Myocyte (in vitro differentiated cells): ENCODE results near the gene BBS1. TPM values are rescaled to one million over a fixed set of nuclear protein-coding genes. Genes with fewer than 3 reads are reported as not detected.

Source experiments
- DNase-seq: peaks from one replicate; pipeline ENCODE4 v3.0.0-alpha.2; 2012; ENCODE audit warnings: low read depth
- total RNA-seq: library from RNA; depleted of rRNA; stranded (reverse); fragments of >200 nt; gene quantifications from 2 replicates; pipeline ENCODE4 v1.2.3, GENCODE V29; 2014

BBS1 gene
- total RNA-seq, 1 donor from 2014 or later, result 29.5 TPM

DNA sequence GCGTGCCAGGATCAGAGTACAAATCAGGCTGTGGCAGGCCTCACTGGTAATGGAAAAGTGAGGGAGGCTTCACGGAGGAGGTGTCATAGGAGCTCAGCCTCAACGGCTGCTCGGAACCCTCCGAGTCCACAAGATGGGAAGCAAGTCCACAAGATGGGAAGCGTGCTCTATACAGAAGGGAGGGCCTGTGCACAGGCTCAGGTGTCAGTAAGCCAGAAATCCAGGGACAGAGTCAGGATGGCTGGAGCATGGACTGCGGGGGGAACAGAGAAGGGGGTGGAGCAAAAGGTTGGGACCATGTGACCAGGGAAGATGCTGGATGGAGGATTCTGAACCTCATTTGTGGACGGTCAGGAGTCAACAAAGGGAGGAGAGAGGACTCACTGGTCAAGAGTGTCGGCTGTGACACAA lies 33.6 kb upstream of the BBS1 start:
- DNase-seq, result peak; percentile 15

DNA sequence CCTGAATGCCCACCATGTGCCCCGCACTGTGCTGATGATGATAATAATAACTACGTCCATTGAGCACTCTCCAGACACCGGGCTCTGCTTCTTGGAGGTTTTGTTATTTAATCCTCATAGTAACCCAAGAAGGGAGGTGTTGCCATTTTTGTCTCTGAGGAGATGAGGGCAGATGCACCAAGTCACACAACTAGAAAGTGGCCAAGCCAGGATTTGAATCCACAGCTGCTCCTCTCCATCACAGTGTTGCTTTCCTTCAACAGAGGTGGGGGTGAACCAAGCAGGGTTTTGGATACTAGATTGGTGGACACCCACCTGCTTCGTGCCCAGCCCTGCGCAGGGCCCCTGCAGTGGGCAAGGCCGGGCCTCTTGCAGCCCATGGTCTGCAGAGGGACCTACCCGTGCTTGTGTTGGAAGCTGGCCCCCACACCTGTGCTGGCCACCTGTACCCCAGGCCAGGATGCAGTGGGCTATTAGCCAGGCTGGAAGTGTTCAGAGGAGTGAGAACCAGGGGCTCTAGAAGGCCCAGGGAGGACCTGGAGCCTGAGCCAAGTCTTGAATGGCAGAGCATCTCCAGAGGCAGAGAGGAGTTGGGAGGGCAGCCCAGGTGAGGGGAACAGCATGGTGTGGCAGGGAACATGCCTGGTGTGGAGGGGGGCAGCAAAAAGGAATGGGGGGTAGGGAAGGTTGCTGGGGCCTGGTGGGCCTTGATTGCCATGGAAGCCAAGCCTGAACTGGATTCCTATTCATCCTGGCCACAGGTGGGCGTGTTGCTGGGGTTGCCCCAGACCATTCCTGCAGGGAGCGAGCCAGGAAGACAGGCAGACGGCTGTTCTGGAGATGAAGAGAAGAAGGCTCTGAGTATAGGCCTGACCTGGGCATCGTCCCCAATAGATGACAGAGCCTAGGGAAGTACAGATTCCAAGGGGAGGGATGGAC lies 32.9 kb upstream of the BBS1 start:
- DNase-seq, result peak; percentile 77

DNA sequence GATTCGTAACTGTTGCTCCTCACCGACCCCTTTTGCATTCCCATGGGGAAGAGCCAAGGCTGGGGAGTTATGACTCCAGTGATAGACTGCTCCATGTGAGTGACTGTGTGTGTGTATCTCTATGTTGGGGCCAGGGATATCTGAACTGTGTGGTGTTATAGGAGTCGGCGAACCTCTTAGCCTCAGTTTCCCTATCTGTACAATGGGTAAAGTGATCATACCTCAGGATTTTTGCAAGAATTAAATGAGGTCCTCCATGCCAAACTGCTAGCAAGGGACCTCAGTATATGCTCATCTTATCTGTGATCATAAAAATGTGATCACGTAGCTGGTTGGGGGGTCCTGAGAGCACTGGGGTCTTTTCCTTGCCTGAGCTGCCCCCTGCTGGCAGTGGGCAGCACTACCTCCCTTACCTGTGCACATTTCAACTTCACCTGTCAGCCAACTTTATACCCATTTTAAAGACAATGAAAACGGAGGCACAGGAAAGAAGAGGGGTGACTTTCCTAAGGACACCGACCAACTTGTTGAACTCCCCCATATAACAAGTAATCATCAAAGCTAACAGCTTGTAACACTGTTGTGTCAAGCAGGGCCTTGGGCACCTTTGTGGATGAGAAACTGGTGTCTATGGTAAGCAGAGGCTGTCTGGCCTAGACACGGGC lies 31.6 kb upstream of the BBS1 start:
- DNase-seq, result no peak

DNA sequence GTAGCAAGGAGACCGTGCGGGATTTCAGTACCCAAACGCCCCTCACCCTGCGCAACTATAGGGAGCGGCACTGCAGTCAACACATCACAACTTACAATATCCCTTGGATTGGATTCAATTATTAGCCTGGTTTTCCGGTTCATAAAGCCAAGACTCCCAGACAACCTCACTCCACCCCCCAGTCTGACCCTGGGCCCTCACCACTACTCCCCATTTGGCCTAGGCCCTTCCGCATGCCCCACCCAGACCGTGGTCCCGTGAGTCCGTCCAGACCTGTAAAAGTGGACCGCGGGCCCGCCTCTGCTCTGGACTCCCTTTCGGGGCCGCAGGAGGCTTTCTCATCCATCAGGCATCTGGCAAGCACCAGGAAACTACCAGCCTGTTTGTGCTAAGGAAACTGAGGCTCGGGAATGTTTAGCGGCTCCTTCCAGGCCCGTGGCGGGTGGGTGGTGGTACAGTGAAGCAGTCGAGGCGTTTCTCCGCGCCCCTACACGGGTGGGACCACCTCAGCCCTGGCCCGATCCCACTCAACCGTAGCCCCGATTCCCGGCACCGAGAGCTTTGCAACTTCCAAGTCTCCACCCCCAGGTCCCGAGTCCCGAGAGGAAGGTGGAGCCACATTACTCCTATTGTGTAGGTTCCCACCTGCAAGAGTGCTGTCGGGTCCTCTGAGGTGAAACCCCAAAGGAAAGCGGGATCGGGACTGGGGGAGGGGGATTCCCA lies 30.9 kb upstream of the BBS1 start:
- peak; percentile 46 for DNase-seq

DNA sequence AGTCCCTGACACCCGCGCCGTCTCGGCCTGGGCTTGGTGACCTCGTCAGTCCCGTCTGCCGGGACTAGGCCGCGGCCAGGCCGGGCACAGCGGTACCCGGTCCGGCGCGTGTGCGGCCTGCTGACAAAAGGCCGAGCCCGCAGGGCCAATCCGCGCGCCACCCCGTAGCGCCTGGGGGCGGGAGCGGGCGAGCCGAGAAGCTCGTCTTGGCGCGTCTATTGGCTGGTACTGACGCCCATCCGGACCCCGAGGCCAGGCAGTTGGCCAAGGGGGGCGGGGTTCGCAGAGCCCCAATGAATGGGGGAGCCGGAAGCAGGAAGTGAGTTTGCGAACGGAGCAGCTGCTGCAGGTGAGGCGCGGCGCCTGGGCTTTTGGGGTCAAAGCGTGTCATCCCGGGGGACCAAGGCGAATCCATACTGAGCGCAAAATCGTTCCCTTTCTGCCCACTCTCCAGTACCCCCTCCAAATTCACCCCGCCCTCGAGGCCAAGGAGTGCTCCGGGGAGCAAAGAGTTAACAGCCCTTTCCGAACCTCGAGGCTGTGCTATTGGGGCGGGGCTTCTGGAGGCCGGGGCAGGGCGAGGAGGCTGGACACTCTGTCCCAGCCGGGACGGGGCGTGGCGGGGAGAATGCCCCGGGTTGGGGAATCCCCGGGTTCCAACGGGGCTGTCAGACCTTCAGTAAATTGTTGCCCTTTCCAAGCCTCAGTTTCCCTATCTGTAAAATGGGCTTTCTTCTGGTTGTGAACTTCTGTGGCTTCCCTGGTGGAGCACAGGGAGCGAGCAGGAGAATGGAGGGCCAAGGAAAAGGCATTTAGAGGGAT lies 30.1 kb upstream of the BBS1 start, which contains the start of gene DPP3:
DPP3 (plus strand) TSS at position 318 of the 822 bp plus-strand sequence. CDS start 1,767 bp downstream, outside the sequence.
- DNase-seq, result peak; percentile 98

DNA sequence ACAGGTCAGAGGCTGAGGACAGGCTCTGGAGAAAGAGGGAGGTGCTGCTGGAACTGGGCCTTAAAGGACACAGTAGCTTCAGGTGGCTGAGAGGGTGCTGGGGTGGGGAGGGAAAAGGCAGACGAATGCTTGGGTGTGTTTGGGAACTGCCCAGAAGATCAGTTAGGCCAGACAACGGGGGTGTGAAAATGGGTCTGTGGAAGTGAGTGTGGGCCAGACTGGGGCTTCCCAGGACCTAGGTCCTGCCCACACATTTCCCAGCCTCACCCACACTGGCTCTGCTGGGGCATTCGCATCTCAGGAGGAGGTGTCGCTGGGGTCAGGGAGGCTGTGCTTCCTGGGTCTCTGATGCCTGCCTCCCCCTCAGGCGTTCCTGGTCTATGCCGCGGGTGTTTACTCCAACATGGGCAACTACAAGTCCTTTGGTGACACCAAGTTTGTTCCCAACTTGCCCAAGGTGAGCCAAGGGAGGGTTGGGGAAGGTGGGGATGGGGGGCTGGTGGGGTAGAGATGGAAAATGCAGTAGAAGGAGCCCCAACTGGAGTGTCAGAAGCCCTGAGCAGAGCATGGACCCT lies 25.5 kb upstream of the BBS1 start:
- no peak for DNase-seq

DNA sequence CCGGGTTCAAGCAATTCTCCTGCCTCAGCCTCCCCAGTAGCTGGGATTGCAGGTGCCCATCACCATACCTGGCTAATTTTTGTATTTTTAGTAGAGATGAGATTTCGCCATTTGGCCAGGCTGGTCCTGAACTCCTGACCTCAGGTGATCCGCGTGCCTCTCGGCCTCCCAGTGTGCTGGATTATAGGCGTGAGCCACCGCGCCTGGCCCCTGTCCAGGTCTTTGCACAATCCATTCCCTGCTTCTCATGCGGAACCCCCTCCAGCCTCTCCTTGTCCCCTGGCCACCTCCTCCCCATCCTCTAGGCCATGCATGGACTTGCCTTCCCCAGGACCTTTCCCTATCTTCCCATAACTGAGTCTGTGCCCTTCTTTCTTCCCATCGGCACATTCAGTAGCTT lies 21.5 kb upstream of the BBS1 start:
- DNase-seq, result no peak

DNA sequence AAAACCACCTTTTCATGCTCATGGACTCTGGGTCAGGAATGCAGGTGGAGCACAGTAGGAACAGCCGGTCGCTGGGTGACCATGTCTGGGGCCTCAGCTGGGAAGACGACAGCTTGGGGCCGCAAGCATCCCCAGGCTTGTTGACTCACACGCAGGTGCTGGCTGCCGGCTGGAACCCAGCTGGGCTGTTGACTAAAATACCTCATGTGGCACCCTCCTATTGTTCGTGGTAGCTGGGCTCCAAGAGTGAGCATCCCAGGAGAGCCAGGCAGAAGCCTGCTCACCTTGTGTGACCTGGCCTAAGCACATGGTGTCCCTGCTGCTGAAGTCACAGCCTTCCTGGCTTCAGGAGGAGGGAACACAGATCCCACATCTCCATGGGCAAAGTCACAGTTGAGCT lies 20.8 kb upstream of the BBS1 start:
- DNase-seq, result no peak

DNA sequence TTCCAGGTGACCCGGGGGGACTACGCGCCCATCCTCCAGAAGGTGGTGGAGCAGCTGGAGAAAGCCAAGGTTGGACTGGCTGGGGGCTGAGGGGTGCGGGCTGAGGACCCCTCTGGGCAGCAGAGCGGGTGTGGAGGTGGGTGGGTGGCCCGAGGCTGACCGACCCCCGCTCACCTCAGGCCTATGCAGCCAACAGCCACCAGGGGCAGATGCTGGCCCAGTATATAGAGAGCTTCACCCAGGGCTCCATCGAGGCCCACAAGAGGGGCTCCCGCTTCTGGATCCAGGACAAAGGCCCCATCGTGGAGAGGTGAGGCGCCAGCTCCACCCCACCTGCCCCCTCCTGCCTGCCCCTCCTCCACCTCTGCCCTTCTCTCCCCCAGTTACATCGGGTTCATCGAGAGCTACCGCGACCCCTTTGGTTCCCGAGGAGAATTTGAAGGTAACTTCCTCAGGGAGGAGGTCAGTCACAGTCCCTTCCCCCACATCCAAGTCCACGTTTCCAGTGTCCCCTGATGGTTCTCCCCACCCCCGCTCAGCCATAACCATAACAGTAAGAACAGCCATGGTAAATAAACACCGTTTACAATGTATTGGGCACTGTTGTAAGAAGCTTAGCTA lies 19.0 kb upstream of the BBS1 start:
- DNase-seq, result no peak

DNA sequence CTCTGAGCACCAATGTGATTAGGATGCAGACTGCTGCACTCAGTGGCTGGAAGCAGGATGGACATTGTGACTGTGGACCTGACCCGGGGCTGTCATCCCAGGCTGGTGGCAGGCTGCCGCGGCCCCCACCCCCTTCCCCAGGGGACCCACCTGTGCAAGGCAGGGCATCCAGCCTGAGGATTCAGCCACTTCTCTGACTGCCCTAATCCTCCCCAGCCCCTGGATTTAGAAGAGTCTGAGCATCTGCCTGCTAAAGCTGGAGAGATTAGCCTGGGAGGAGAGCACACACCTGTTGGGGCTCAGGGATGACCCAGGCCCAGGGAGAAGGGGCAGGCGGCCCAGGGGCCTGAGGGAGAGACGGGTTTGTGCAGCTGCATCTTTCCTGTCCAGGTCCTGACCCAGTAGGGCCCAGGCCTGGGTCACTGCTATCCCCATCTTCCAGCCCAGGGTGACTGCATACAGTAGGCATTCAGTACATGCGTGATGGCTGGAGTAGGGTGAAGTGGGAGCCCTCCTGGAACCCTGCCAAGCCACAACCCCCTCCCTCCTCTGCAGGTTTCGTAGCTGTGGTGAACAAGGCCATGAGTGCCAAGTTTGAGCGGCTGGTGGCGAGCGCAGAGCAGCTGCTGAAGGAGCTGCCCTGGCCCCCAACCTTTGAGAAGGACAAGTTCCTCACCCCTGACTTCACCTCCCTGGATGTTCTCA lies 18.1 kb upstream of the BBS1 start:
- DNase-seq, result no peak

DNA sequence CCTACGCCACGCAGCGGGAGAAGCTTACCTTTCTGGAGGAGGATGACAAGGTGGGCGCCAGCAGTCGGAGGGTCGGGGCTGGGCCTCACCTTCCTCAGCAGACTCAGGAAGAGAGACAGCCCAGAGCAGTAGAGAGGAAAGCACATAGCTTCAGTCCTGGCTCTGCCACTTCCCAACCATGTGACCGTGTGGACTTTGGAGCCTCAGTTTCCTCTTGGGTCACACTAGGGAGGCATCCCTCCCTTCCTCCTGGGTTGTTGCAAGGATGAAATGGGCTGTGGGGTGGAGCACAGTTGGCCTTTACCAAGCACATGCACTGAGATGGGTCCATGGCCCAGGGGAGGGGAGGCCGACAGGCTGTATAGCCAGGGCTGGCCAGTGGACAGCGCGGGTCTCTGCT lies 17.3 kb upstream of the BBS1 start:
- DNase-seq, result no peak

DNA sequence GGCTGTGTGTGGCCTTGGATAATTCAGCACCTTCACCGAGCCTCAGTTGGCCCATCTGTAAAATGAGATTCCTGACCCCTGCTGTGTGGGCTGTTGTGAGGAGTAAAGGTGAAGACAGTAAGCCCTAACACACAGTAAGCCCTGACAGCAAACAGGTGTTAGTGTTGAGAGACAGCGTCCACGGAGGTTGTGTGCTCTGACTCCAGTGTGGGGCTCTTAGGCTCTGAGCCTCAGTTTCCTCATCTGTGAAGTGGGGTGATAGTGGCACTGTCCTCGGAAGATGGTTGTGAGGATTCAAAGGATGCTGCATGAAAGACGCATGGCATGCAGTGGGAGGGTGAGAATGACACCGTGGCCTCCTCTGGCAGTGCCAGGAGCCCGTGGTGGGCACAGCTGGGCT lies 16.0 kb upstream of the BBS1 start:
- no peak for DNase-seq

DNA sequence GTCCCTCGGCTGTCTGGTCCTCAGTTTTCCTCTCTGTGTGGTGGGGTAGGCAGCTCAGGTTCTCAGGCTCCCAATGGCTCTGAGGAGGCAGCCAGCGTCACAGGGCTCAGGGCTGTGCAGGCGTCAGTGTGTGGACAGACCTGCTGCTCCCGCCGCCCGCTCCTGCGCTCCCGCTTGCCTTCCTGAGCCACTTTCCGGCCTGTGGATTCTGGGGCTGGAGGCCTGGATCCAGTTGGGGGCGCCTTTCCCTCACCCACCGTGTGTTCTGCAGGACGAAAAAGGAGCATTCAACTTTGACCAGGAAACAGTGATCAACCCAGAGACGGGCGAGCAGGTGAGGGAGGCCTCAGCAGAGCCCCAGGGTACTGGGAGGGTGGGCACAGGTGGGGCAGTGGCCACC lies 15.5 kb upstream of the BBS1 start:
- no peak for DNase-seq

DNA sequence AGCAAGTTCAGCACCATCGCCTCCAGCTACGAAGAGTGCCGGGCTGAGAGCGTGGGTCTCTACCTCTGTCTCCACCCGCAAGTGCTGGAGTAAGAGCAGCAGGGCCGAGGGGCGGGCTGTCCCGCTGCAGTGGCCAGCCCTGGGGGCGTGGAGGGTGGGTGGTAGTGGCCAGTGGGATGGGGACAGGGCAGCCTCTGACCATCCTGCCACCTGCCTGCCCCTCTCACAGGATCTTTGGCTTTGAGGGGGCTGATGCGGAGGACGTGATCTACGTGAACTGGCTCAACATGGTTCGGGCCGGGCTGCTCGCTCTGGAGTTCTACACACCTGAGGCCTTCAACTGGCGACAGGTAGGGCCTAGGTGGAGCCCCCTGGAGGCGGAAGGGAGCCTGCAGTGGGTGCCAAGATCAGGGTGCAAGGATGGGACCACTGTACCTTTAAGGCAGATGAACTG lies 15.0 kb upstream of the BBS1 start:
- DNase-seq, result no peak

DNA sequence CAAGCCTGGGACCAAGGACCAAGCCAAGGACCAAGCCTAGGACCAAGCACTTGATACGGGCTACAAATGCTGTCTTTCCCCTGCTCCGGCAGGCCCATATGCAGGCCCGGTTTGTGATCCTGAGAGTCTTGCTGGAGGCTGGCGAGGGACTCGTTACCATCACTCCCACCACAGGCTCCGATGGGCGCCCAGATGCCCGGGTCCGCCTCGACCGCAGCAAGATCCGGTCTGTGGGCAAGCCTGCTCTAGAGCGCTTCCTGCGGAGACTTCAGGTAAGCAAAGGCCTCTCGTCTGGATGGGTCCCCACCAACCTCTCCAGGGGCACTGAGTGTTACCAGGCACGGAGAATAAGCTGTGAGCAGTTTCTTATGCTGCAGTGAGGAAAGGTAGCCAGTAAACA lies 13.2 kb upstream of the BBS1 start:
- no peak for DNase-seq

DNA sequence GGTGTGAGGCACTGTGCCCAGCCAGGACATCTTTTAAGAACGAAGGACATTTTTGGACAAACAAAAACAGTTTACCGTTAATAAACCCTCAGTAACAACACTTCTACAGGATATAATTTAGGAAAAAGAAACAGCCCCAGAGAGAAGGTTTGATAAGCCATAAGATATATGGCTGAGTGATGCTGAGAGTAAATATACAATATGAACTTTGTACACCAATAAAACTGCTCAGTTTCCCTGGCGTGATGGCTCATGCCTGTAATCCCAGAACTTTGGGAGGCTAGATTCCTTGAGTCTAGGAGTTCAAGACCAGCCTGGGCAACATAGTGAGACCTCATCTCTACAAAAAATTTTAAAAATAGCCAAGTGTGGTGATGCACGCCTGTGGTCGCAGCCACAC lies 11.9 kb upstream of the BBS1 start:
- no peak for DNase-seq

DNA sequence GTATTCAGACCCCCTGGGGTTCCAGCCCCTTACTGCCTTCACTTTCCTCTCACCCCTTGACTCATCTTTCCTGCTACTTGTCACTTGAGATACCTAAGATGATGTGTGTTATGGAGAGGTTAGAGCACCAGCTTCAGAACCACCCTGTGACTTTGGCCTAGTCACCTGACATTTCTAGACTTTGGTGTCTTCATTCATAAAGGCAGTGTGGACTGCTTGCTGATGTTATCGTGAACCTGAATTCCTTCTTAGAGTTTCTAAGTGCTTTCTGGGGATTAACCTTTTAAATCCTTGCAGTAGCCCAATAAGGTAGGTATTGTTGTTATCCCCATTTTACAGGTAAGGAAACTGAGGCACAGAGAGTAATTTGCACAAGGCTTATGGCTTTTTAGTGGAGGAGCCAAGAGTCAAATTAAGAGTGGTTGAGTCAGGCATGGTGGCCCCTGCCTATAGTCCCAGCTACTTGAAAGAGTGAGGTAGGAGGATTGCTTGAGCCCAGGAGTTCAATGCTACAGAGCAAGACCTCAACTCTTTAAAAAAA lies 5.1 kb upstream of the BBS1 start:
- no peak for DNase-seq

DNA sequence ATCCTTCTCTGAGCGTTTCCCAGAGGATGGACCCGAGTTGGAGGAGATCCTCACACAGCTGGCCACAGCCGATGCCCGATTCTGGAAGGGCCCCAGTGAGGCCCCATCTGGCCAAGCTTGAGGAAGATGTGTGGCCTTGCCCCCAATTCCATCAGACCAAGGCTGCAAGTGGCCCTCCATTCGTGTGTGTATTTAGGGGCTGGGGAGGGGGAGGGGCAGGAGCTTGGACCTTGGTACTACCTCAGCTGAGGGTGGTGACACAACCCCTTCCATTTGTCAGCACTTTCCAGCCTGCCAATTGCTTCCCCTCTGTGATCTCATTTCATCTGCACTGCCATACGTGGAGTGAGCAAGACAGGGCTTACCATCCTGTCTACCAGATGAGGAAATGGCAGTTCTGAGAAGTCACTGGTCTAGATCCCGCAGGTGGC lies 1.3 kb upstream of the BBS1 start:
- DNase-seq, result no peak

DNA sequence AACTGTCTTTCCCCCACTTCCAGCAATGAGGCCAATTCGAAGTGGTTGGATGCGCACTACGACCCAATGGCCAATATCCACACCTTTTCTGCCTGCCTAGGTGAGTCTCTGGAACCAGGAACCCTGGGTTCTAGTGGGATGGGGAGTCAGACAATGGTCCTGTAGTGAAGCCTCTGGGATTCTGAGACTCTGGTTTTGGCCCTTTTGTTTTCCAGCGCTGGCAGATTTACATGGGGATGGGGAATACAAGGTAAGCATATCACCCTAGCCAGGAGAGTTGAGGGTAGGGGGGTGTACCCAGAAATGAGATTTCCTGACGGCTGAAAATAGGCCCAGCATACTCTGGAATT lies 530 bp downstream of the BBS1 start:
- no peak for DNase-seq
